ENCODE measurements around the gene MMP17. TPM values are rescaled to one million over a fixed set of nuclear protein-coding genes. Genes with fewer than 3 reads are reported as not detected.

The MMP17 gene
- total RNA-seq, 4 donors from 2014 or later: 1.3 to 3.1 (median 1.9) TPM

GRCh38 chr12:131799828-131800593 lies 28.2 kb upstream of the MMP17 start:
- Histone ChIP-seq H3K4me1 (peaks cover 13 to 39% (median 15%) of the 10 kb centered on the region in 3 donors), H3K4me3 (no peak overlapping the region), H3K27ac (no peak overlapping the region), H3K27me3 (no peaks in the 10 kb centered on the region), H3K36me3 (peaks cover 11 to 72% (median 12%) of the 10 kb centered on the region in 3 donors), H3K9me3 (no peaks in the 10 kb centered on the region)
- intact Hi-C loops (cut with DNase I): no loop called here
- DNase-seq: no peak
- TF ChIP-seq CTCF (IDR thresholded peaks at IDR 0.05): no peak
- TF ChIP-seq POLR2A (IDR thresholded peaks at IDR 0.05): no peak
- 83 to 89% methylated on average over 12 to 13 of the region's 29 CpGs for WGBS, 2 donors

- Histone ChIP-seq H3K9me3 (no peaks in the 10 kb centered on the region), H3K27ac (no peak overlapping the region), H3K36me3 (peaks cover 11 to 66% (median 12%) of the 10 kb centered on the region in 3 donors), H3K27me3 (no peaks in the 10 kb centered on the region), H3K4me1 (peaks cover 7 to 32% (median 9%) of the 10 kb centered on the region in 3 donors), H3K4me3 (no peak overlapping the region)
- intact Hi-C loops (cut with DNase I): no loop called here
- TF ChIP-seq CTCF (IDR thresholded peaks at IDR 0.05) (no peak), POLR2A (IDR thresholded peaks at IDR 0.05) (no peak)
- DNase-seq: no peak
- 83 to 91% methylated on average over 14 to 15 of the region's 20 CpGs for WGBS, 2 donors
Measured at GRCh38 chr12:131800594-131801135, 27.5 kb upstream of the MMP17 start.

GRCh38 chr12:131801254-131801866 lies 26.8 kb upstream of the MMP17 start:
- 61 to 76% methylated on average over 5 to 9 of the region's 35 CpGs for WGBS, 2 donors
- Histone ChIP-seq H3K27ac (no peak overlapping the region), H3K4me3 (no peak overlapping the region), H3K36me3 (peaks cover 11 to 63% (median 12%) of the 10 kb centered on the region in 3 donors), H3K27me3 (no peaks in the 10 kb centered on the region), H3K9me3 (no peaks in the 10 kb centered on the region), H3K4me1 (peaks cover 7 to 25% (median 8%) of the 10 kb centered on the region in 3 donors)
- DNase-seq: no peak
- intact Hi-C loops (cut with DNase I): no loop called here
- TF ChIP-seq POLR2A (IDR thresholded peaks at IDR 0.05): no peak
- no peak for TF ChIP-seq CTCF (IDR thresholded peaks at IDR 0.05)

GRCh38 chr12:131803961-131804521 lies 24.2 kb upstream of the MMP17 start:
- H3K27me3 ChIP-seq: no peaks in the 10 kb centered on the region
- intact Hi-C loops (cut with DNase I): no loop called here
- no peak for DNase-seq
- H3K4me3 ChIP-seq: peak overlapping the region in 1 of 4 donors; percentile 8
- no peaks in the 10 kb centered on the region for H3K9me3 ChIP-seq
- peaks cover 6 to 36% (median 9%) of the 10 kb centered on the region in 3 donors for H3K36me3 ChIP-seq
- H3K4me1 ChIP-seq: peaks cover 7 to 24% (median 8%) of the 10 kb centered on the region in 3 donors
- H3K27ac ChIP-seq: peak overlapping the region in 3 of 4 donors; percentile 17 to 55 (median 33)
- WGBS, 2 donors: 6 to 18% methylated on average over 5 to 9 of the region's 11 CpGs
- no peak for TF ChIP-seq CTCF (IDR thresholded peaks at IDR 0.05)
- TF ChIP-seq POLR2A (IDR thresholded peaks at IDR 0.05): no peak

Measured in esophagus squamous epithelium (tissue), 5 donors.